CD14-positive monocyte (primary cell): ENCODE measurements around the gene SULT2B1. TPM values are rescaled to one million over a fixed set of nuclear protein-coding genes. Genes with fewer than 3 reads are reported as not detected.
A peak's percentile ranks its signal among the peaks of the same experiment; 100 is the strongest.

Source experiments
- DNase-seq, 3 donors: peaks; one replicate each; pipeline ENCODE4 v3.0.0-alpha.2; 2011 to 2022
- H2AFZ ChIP-seq: 2 replicates; pipeline ENCODE4 v1.6.0; 2012; ENCODE audit warnings: mild to moderate bottlenecking, low read depth, low read length, inconsistent platforms; ENCODE audit not compliant: insufficient read depth, poor library complexity, severe bottlenecking
- H3K27ac ChIP-seq, 2 donors: 1 replicate in 1 of 2; 2 replicates in 1 of 2; pipeline ENCODE4 v1.5.1; 2012 to 2013; ENCODE audit warnings: low read length in 2 of 2, control low read depth in 1 of 2, inconsistent platforms in 1 of 2, low read depth in 1 of 2, mild to moderate bottlenecking in 1 of 2
- H3K27me3 ChIP-seq, 2 donors: one replicate each; pipeline versions ENCODE4 v1.6.0 to v1.6.1; 2011 to 2013; ENCODE audit warnings: low read length in 2 of 2; ENCODE audit not compliant: control insufficient read depth in 2 of 2, insufficient read depth in 2 of 2
- H3K36me3 ChIP-seq, 2 donors: replicated peaks in 1 of 2; 1 replicate in 1 of 2; 2 replicates in 1 of 2; pipeline versions ENCODE4 v1.5.1 to v1.6.1; 2012 to 2013; ENCODE audit warnings: low read length in 2 of 2, control low read depth in 1 of 2, inconsistent platforms in 1 of 2, mild to moderate bottlenecking in 1 of 2; ENCODE audit not compliant: insufficient read depth in 2 of 2, control insufficient read depth in 1 of 2
- H3K4me1 ChIP-seq, 2 donors: 1 replicate in 1 of 2; 2 replicates in 1 of 2; pipeline versions ENCODE4 v1.5.1 to v1.6.1; 2012 to 2013; ENCODE audit warnings: low read length in 2 of 2, control low read depth in 1 of 2, inconsistent platforms in 1 of 2, mild to moderate bottlenecking in 1 of 2, moderate library complexity in 1 of 2; ENCODE audit not compliant: insufficient read depth in 2 of 2, control insufficient read depth in 1 of 2
- H3K4me2 ChIP-seq: replicated peaks from 2 replicates; pipeline ENCODE3; 2012; ENCODE audit warnings: low read length, moderate library complexity, mild to moderate bottlenecking; ENCODE audit not compliant: poor library complexity, severe bottlenecking; ENCODE audit errors: extremely low read depth
- H3K4me3 ChIP-seq, 3 experiments: fragments of 200-600 bp in 1 of 3; sonication (generic) in 1 of 3; replicated peaks in 1 of 3; 1 replicate in 2 of 3; 2 replicates in 1 of 3; pipeline ENCODE4 v1.5.1; 2011 to 2013; ENCODE audit warnings: low read length in 3 of 3, mild to moderate bottlenecking in 3 of 3, control low read depth in 2 of 3, low read depth in 2 of 3, inconsistent platforms in 1 of 3, moderate library complexity in 1 of 3
- H3K79me2 ChIP-seq: 2 replicates; pipeline ENCODE4 v1.6.0; 2012; ENCODE audit warnings: mild to moderate bottlenecking, control low read depth, inconsistent platforms, low read length, moderate library complexity; ENCODE audit not compliant: insufficient read depth
- H3K9ac ChIP-seq: 2 replicates; pipeline ENCODE4 v1.6.0; 2017; ENCODE audit warnings: low read length, mild to moderate bottlenecking; ENCODE audit not compliant: insufficient read depth, poor library complexity, severe bottlenecking
- H3K9me3 ChIP-seq, 2 donors: replicated peaks in 1 of 2; 1 replicate in 1 of 2; 2 replicates in 1 of 2; pipeline versions ENCODE4 v1.5.1 to v1.6.1; 2012 to 2013; ENCODE audit warnings: low read length in 2 of 2, control low read depth in 1 of 2; ENCODE audit not compliant: control insufficient read depth in 1 of 2, insufficient read depth in 1 of 2
- H4K20me1 ChIP-seq: 2 replicates; pipeline ENCODE4 v1.6.0; 2012; ENCODE audit warnings: mild to moderate bottlenecking, low read length, control low read depth, moderate library complexity; ENCODE audit not compliant: insufficient read depth
- H3K27ac Mint-ChIP-seq, 7 donors: one replicate each; pipeline ENCODE4 v1.8.0; 2020; ENCODE audit warnings: mild to moderate bottlenecking in 7 of 7, mixed read lengths in 7 of 7, moderate library complexity in 6 of 7, inconsistent platforms in 2 of 7
- H3K27me3 Mint-ChIP-seq, 3 donors: one replicate each; pipeline ENCODE4 v1.8.0; 2021 to 2022; ENCODE audit warnings: low read depth in 3 of 3, mild to moderate bottlenecking in 3 of 3, mixed read lengths in 3 of 3, moderate library complexity in 3 of 3, inconsistent platforms in 1 of 3
- H3K36me3 Mint-ChIP-seq, 2 donors: one replicate each; pipeline ENCODE4 v1.8.0; 2020; ENCODE audit warnings: mixed read lengths in 2 of 2, inconsistent platforms in 1 of 2, mild to moderate bottlenecking in 1 of 2
- H3K4me1 Mint-ChIP-seq: one replicate; pipeline ENCODE4 v1.8.0; 2020; ENCODE audit warnings: mild to moderate bottlenecking, mixed read lengths
- H3K4me3 Mint-ChIP-seq, 2 donors: one replicate each; pipeline ENCODE4 v1.8.0; 2020; ENCODE audit warnings: mild to moderate bottlenecking in 2 of 2, mixed read lengths in 2 of 2, moderate library complexity in 1 of 2
- H3K9me3 Mint-ChIP-seq, 7 donors: one replicate each; pipeline ENCODE4 v1.8.0; 2020 to 2022; ENCODE audit warnings: mixed read lengths in 7 of 7, mild to moderate bottlenecking in 6 of 7, moderate library complexity in 6 of 7, inconsistent platforms in 2 of 7
- CTCF ChIP-seq: fragments of 200-600 bp; IDR thresholded peaks from one replicate; pipeline ENCODE4 v1.8.0; 2022; ENCODE audit warnings: antibody characterized with exemption, mild to moderate bottlenecking
- WGBS: methylation state at CpG from one replicate; pipeline ENCODE4 v1.1.5; 2013; ENCODE audit warnings: missing lambda C conversion rate; ENCODE audit not compliant: insufficient coverage; 5-methylcytosine and 5-hydroxymethylcytosine counted together
- intact Hi-C, 2 donors: fragments of 100-400 bp; cut with micrococcal nuclease; formaldehyde crosslinking; loops; one replicate each; pipeline versions ENCODE4 v1.15.0 to v1.15.1; 2023
- polyA plus RNA-seq, 3 donors: library from polyadenylated mRNA; depleted of rRNA in 1 of 3; unstranded in 2 of 3; stranded (reverse) in 1 of 3; fragments of 300-500 nt in 2 of 3; fragments of >200 nt in 1 of 3; fragmentation: Illumina TruSeq in 2 of 3; gene quantifications; 1 replicate in 2 of 3; 2 replicates in 1 of 3; pipeline ENCODE4 v1.2.3, GENCODE V29; 2012 to 2021

The SULT2B1 gene
- polyA plus RNA-seq, 3 donors, result 0.09 to 0.40 TPM; not detected in 1

DNA sequence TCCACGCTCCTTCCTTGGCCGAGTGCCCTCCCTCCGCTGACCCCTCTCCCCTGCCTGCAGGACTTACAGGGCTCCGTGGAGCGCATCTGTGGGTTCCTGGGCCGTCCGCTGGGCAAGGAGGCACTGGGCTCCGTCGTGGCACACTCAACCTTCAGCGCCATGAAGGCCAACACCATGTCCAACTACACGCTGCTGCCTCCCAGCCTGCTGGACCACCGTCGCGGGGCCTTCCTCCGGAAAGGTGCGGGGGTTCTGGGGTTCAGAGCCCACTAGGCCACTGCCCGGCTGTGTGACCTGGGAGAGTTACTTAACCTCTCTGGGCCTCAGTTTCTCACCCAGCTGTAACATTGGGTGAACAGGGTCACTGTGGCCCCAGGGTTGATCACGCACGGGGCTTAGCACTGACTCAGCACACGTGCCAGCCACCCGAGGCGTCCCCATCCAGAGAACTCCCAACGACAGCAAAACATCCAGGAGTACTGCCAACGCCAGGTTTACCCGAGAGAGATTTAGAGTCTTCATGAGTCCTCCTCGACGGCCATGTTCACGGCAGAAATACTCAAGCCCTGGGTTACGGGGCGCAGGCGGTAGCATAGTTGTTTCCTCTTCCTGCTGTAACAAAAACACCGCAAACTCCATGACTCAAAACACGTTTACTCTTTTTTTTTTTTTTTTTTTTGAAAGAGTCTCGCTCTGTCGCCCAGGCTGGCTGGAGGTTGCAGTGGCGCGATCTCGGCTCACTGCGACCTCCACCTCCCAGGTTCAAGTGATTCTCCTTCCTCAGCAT, 44.9 kb downstream of the SULT2B1 start:
- intact Hi-C loops, result no loop called here
- no peak for TF ChIP-seq CTCF
- no peaks in the 10 kb centered on the region for H4K20me1 ChIP-seq
- H3K27ac Mint-ChIP-seq, result peak overlapping the region in 1 of 7 donors; percentile 81
- no peaks in the 10 kb centered on the region for H3K4me1 Mint-ChIP-seq
- no peaks in the 10 kb centered on the region for H3K4me1 ChIP-seq
- H3K4me3 Mint-ChIP-seq, result peak overlapping the region in 1 of 2 donors; percentile 51
- H3K4me2 ChIP-seq, result no peak overlapping the region
- no peaks in the 10 kb centered on the region for H3K27me3 ChIP-seq
- H3K4me3 ChIP-seq, result no peak overlapping the region
- H2AFZ ChIP-seq, result no peak overlapping the region
- 82% methylated on average over 32 of the region's 39 CpGs for WGBS
- peaks cover 0 to 2% (median 0%) of the 10 kb centered on the region in 7 donors for H3K9me3 Mint-ChIP-seq
- H3K36me3 Mint-ChIP-seq, result no peaks in the 10 kb centered on the region
- no peaks in the 10 kb centered on the region for H3K36me3 ChIP-seq
- no peak overlapping the region for H3K9ac ChIP-seq
- DNase-seq, result peak in 1 of 3 donors; percentile 45
- H3K27me3 Mint-ChIP-seq, result peaks cover 4 to 8% (median 7%) of the 10 kb centered on the region in 3 donors
- H3K27ac ChIP-seq, result no peak overlapping the region
- no peaks in the 10 kb centered on the region for H3K9me3 ChIP-seq
- H3K79me2 ChIP-seq, result no peaks in the 10 kb centered on the region

DNA sequence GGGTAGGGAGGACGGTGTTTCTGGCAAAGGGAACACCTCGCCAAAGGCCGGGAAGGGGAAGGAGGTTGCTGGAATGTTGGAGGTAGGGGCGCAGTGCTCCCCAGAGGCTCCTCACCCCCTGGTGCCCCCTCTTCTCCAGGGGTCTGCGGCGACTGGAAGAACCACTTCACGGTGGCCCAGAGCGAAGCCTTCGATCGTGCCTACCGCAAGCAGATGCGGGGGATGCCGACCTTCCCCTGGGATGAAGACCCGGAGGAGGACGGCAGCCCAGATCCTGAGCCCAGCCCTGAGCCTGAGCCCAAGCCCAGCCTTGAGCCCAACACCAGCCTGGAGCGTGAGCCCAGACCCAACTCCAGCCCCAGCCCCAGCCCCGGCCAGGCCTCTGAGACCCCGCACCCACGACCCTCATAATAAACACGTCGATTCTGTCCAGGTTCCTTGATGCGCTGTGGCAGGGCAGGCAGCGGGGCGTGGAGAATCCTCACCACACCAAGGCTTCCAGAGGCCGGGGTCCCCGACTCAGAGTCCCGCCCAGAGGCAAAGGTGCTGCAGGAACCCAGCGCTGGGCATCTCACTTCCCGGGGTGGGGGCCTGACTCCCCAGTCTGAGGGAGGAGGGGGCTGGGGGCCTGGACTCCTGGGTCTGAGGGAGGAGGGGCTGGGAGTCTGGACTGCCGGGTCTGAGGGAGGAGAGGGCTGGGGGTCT, 47.2 kb downstream of the SULT2B1 start:
- H3K79me2 ChIP-seq, result no peaks in the 10 kb centered on the region
- H3K36me3 ChIP-seq, result no peaks in the 10 kb centered on the region
- no peak for TF ChIP-seq CTCF
- Mint-ChIP-seq H3K9me3 (peaks cover 0 to 2% (median 0%) of the 10 kb centered on the region in 7 donors), H3K27ac (no peak overlapping the region), H3K4me1 (peaks cover 2% of the 10 kb centered on the region), H3K4me3 (no peak overlapping the region), H3K36me3 (no peaks in the 10 kb centered on the region), H3K27me3 (peaks cover 4 to 7% (median 5%) of the 10 kb centered on the region in 3 donors)
- H3K27ac ChIP-seq, result no peak overlapping the region
- no peak overlapping the region for H2AFZ ChIP-seq
- no peak for DNase-seq
- H3K27me3 ChIP-seq, result no peaks in the 10 kb centered on the region
- no peaks in the 10 kb centered on the region for H4K20me1 ChIP-seq
- H3K4me2 ChIP-seq, result no peak overlapping the region
- 89% methylated on average over 22 of the region's 30 CpGs for WGBS
- H3K9me3 ChIP-seq, result no peaks in the 10 kb centered on the region
- no peak overlapping the region for H3K4me3 ChIP-seq
- no peaks in the 10 kb centered on the region for H3K4me1 ChIP-seq
- H3K9ac ChIP-seq, result no peak overlapping the region
- intact Hi-C loops, result no loop called here
